Lower lobe of right lung (tissue), 2 donors: Measurements from ENCODE around the gene CSNK2A1. TPM values are rescaled to one million over a fixed set of nuclear protein-coding genes. Genes with fewer than 3 reads are reported as not detected.

ENCODE experiments used
- ATAC-seq, 2 donors: fragments of 200-7000 bp; cut with Tn5 transposase; one replicate each; pipeline ENCODE4 v1.9.1; 2020 to 2022; ENCODE audit warnings: mild to moderate bottlenecking in 2 of 2, moderate library complexity in 2 of 2
- DNase-seq: peaks from one replicate; pipeline ENCODE4 v3.0.0-alpha.2; 2020
- H3K27ac ChIP-seq: fragments of 200-600 bp; one replicate; pipeline ENCODE4 v1.8.0; 2022
- H3K27me3 ChIP-seq: fragments of 200-600 bp; one replicate; pipeline ENCODE4 v1.8.0; 2022; ENCODE audit warnings: low read depth
- H3K36me3 ChIP-seq: fragments of 200-600 bp; one replicate; pipeline ENCODE4 v1.8.0; 2022; ENCODE audit warnings: mild to moderate bottlenecking
- H3K4me1 ChIP-seq: fragments of 200-600 bp; one replicate; pipeline ENCODE4 v1.8.0; 2022
- H3K4me3 ChIP-seq: fragments of 200-600 bp; one replicate; pipeline ENCODE4 v1.8.0; 2022; ENCODE audit warnings: mild to moderate bottlenecking
- H3K9me3 ChIP-seq: fragments of 200-600 bp; one replicate; pipeline ENCODE4 v1.8.0; 2022
- intact Hi-C: fragments of 100-400 bp; cut with DNase I; formaldehyde crosslinking; loops from one replicate; pipeline ENCODE4 v1.11.0; 2022
- total RNA-seq: library from RNA; stranded (reverse); fragmentation: NEBNext Ultra II Directional; extraction: Animal tissue kit (Norgen Biotek cat#: 25700); gene quantifications from one replicate; pipeline ENCODE4 v1.2.1, GENCODE V29; 2021
- TF ChIP-seq, protein P1 (sequence below): fragments of 200-600 bp; IDR thresholded peaks from one replicate; pipeline ENCODE4 v1.8.0; 2022; ENCODE audit warnings: antibody characterized with exemption, mild to moderate bottlenecking
- donor health status: DM: no; HTN: yes; CAD: no; lungs with severe emphysema.

Gene CSNK2A1
- total RNA-seq, 1 donor from 2014 or later, result 86.3 TPM

GRCh38 chr20:555976-556385, 12.4 kb upstream of the CSNK2A1 start:
- peak in 1 of 2 donors; percentile 19 for ATAC-seq
- peaks cover 9% of the 10 kb centered on the region for H3K27me3 ChIP-seq
- no peaks in the 10 kb centered on the region for H3K36me3 ChIP-seq
- intact Hi-C loops, result no loop called here
- H3K27ac ChIP-seq, result no peak overlapping the region
- no peak overlapping the region for H3K4me3 ChIP-seq
- TF ChIP-seq, protein P1, sequence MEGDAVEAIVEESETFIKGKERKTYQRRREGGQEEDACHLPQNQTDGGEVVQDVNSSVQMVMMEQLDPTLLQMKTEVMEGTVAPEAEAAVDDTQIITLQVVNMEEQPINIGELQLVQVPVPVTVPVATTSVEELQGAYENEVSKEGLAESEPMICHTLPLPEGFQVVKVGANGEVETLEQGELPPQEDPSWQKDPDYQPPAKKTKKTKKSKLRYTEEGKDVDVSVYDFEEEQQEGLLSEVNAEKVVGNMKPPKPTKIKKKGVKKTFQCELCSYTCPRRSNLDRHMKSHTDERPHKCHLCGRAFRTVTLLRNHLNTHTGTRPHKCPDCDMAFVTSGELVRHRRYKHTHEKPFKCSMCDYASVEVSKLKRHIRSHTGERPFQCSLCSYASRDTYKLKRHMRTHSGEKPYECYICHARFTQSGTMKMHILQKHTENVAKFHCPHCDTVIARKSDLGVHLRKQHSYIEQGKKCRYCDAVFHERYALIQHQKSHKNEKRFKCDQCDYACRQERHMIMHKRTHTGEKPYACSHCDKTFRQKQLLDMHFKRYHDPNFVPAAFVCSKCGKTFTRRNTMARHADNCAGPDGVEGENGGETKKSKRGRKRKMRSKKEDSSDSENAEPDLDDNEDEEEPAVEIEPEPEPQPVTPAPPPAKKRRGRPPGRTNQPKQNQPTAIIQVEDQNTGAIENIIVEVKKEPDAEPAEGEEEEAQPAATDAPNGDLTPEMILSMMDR, result no peak
- no peaks in the 10 kb centered on the region for H3K4me1 ChIP-seq
- H3K9me3 ChIP-seq, result no peaks in the 10 kb centered on the region
- DNase-seq, result no peak

DNA sequence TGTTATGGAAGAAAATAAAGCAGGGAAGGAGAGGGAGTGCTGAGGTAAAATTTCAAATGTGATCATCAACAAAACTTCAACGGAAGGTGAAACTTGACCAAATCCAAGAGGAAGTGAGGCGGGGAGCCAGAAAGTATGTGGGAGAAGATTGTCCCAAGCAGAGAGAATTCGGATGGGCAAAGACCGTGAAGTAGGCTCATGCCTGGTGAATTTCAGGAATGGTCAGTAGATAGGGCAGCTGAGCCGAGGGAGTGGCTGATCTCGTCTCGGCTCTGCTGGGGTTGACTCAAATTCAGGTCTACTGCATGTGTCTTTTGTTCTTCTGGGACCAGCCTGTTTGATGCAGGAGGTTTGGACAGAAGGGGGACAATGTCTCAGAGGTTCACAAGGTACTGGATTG, 7.0 kb upstream of the CSNK2A1 start:
- Histone ChIP-seq H3K36me3 (no peaks in the 10 kb centered on the region), H3K4me1 (no peaks in the 10 kb centered on the region), H3K27me3 (peaks cover 9% of the 10 kb centered on the region), H3K9me3 (no peaks in the 10 kb centered on the region), H3K27ac (no peak overlapping the region), H3K4me3 (no peak overlapping the region)
- TF ChIP-seq, protein P1, result no peak
- ATAC-seq (no peak), DNase-seq (no peak)
- intact Hi-C loops, result no loop called here

DNA sequence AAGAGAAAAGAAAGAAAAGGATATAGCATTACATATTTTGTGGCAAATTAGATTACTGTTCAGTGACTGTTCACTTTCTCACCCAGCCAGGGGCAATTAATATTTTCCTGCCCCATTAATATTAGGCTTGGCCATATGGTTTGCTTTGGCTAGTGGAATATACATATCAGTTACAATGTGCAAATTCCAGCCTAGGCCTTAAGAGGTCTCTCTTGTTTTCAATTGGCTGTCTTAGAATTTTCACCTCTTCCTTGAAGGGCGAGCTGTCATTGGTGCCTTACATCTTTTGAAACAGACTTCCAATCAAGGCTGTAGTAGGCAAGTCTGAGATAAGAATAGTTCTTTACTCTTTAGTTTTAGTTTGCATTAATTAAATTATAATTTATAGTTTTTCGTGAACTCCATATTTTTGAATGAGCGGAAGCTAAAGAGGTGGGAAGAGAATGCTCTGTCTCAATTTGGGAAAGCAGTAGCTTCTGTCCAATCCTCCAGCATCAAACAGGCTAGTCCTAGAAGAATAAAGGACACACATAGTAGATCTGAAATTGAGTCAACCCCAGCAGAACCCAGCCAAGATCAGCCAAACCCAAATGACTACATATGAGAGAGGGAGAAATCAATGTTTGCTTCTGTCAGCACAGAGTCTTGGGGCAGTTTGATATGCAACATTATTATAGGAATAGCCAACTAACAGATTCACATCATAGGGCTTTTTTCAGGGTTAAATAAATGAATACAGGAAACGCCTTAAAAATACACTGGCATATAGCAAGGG, 6.3 kb upstream of the CSNK2A1 start:
- no peaks in the 10 kb centered on the region for H3K9me3 ChIP-seq
- DNase-seq (no peak), ATAC-seq (no peak)
- peaks cover 7% of the 10 kb centered on the region for H3K27me3 ChIP-seq
- intact Hi-C loops, result no loop called here
- TF ChIP-seq, protein P1, result no peak
- no peaks in the 10 kb centered on the region for H3K4me1 ChIP-seq
- H3K27ac ChIP-seq, result no peak overlapping the region
- no peaks in the 10 kb centered on the region for H3K36me3 ChIP-seq
- H3K4me3 ChIP-seq, result no peak overlapping the region

DNA sequence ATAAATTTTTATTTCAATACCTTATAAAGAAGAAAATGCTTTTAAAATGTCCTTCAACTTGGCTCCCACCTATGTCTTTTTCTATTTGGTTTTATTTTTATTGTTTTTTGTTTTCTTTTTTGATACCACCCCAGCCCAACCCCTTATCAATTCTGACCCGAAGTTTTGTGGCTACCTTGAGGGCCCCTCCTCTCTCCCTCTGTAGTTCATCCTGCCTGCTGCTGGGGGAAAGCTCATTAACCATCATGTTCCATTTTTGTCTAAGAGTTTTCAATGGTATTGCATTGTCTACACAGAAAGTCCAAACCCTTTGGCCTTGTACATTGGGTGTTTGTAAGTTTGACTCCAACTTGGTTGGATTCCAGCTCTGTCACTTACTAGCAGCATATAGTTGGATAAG, 5.3 kb upstream of the CSNK2A1 start:
- Histone ChIP-seq H3K4me3 (no peak overlapping the region), H3K4me1 (peaks cover 5% of the 10 kb centered on the region), H3K9me3 (no peaks in the 10 kb centered on the region), H3K27me3 (peaks cover 6% of the 10 kb centered on the region), H3K36me3 (no peaks in the 10 kb centered on the region), H3K27ac (no peak overlapping the region)
- ATAC-seq (no peak), DNase-seq (no peak)
- intact Hi-C loops, result no loop called here
- TF ChIP-seq, protein P1, result no peak

DNA sequence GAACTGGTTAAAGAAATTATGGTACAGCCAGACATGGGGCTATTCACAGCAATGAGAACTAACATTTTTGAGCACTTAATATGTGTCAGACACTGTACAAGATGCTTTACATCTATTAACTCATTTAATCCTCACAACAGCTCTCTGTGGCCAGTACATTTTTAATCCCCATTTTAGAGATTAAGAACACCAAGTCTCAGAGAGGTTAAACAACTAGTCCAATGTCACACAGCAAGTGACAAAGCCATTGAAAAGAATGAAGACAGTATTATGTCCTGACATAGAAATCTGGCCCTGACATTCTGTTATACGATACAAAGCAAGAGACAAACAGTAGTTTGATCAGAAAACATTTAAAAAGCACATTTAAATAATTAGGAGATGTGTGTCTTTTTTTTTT, 3.8 kb upstream of the CSNK2A1 start:
- H3K4me1 ChIP-seq, result peaks cover 7% of the 10 kb centered on the region
- ATAC-seq (no peak), DNase-seq (no peak)
- no peaks in the 10 kb centered on the region for H3K36me3 ChIP-seq
- H3K27me3 ChIP-seq, result peaks cover 5% of the 10 kb centered on the region
- intact Hi-C loops, result no loop called here
- H3K4me3 ChIP-seq, result no peak overlapping the region
- no peak overlapping the region for H3K27ac ChIP-seq
- TF ChIP-seq, protein P1, result no peak
- no peaks in the 10 kb centered on the region for H3K9me3 ChIP-seq
